GM21786 (cell line): ENCODE results near the gene FAM3D.
"Not testable (repeated sequence)": the region's sequence is repeated elsewhere in the genome, so short reads cannot be mapped to it uniquely, and the experiment has no call there.

ENCODE experiments used
- ATAC-seq: cut with Tn5 transposase; IDR thresholded peaks from one replicate; pipeline ENCODE4 v1.9.1; 2021; ENCODE audit not compliant: unreplicated experiment

Gene FAM3D

DNA sequence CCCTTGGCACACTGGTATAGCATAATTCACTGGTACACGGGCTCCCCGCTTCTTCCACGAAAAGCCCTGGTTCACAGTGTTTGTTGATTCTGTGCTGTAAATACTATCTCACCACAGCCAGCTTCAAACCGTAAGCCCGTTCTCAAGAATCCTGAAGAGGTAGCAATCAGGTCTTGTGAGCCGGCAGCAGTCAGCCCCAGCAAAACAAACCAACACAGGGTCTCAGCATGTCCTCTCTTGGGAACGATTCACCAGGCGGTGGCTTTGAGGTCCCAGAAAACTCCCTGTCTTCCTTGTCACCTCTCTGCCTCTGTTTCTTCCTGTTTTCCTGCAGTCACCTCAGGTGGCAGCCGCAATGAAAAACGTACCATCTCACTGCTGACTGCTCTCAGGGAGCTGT, 19.1 kb upstream of the FAM3D start:
- ATAC-seq = no peak

DNA sequence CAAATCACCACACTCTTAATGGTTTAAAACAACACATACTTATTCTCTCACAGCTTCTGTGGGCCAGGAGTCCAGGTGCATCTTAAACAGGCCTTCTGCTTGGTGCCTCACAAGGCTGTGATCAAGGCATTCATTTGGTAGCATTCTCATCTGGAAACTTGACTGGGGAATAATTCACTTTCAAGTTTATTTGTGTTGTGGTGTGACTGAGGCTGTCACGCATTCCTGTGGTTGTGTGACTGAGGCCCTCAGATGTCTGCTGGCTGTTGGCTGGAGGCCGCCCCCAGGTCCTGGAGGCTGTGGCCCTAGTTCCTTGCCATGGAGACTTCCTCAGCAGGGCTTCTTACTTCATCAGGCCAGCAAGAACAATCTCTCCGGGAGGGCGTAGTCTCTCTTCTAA, 16.9 kb upstream of the FAM3D start:
- ATAC-seq = no peak

DNA sequence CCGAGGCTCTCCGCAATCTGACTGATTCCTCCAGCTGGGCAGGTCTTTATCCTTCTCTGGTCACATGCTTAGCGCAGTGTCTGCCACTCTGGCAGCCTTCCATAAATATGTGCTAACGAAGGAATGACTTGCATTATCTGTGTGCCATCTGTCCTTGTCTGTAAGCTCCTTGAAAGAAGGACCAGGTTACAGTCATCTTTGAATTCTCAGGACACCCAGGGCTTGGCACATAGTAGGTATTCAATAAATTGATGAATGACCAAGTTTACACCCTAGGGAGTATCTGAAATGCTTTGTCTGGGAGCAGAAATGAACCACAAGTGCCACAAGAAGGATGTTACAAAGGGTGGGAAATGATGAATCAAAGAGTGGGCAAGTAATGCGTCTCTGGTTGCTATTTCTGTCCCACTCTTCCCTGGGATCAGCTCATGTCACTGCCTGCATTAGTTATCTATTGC, 16.5 kb upstream of the FAM3D start:
- no peak for ATAC-seq

DNA sequence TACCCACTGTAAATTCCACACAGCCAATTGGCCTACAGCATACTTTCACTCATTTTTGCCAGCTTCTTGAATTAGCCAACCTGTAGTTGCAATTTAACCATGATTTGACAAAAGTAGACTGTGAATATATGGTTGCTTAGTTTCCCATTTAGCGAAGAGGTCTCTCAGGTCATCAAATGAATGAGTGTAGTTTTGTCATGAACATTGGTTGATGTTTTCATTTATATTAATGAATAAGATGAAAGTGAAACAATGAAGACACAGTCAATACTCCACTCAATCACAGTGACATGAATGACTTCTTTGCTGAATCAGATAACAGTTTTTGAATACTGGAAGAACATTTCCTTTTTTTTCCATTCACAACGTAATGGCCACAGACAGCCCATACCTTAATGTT, 15.3 kb upstream of the FAM3D start:
- no peak for ATAC-seq

DNA sequence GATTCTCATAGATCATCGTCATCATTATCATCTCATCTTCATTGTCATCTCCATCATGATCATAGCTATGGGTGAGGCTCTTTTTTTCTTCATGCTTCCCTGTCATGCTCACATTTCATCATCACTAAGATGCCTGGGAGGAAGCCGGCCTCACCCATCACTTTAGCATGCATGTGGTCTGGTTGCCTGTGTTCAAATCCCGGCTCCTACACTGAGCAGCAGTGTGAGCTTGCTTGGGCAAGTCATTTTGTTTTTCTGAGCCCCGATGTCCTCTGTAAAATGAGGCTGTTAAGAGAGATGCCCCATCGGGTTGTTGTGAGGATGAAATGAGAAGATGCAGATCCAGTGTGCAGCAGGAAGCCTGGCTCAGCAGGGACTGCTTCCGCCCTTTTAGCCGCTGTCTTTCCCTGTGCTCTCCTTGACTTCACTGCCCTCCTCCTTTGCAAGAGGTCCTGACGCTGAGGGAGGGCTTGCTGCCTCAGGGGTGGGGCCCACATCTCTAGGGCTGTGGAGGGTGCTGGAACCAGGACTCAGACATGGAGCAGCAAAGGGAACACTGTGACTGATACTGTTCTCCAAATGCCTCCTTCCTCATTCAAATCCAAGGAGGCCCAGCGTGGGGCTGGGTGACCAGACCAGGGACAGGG, 14.4 kb upstream of the FAM3D start:
- ATAC-seq = no peak

- ATAC-seq = no peak
Observed at GRCh38 chr3:58679974-58680666, 13.5 kb upstream of the FAM3D start.

DNA sequence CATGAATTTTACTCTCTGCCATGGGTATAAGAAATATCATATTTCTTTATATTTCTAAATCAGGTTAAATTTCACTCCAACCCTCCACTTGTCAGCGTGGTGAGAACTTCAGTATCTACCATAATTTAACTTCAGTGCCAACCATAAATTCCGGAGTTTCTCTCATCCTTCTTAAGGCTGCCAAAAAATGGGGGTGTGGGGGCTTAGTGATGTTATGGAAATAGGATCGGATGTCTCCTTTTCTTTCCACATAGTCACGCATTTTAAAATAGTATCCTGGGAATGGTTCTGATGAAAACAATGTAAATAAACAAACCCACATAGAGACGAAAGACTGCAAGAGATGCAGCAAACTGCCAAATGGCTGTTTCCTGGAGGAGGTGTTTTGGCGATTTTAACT, 12.9 kb upstream of the FAM3D start:
- ATAC-seq = no peak

GRCh38 chr3:58678177-58678970, 11.8 kb upstream of the FAM3D start:
- ATAC-seq = not testable (repeated sequence)

GRCh38 chr3:58672880-58673279, 6.3 kb upstream of the FAM3D start:
- no peak for ATAC-seq

- ATAC-seq = no peak
Observed at GRCh38 chr3:58672451-58672850, 5.9 kb upstream of the FAM3D start.

GRCh38 chr3:58670506-58671135, 4.0 kb upstream of the FAM3D start:
- no peak for ATAC-seq

DNA sequence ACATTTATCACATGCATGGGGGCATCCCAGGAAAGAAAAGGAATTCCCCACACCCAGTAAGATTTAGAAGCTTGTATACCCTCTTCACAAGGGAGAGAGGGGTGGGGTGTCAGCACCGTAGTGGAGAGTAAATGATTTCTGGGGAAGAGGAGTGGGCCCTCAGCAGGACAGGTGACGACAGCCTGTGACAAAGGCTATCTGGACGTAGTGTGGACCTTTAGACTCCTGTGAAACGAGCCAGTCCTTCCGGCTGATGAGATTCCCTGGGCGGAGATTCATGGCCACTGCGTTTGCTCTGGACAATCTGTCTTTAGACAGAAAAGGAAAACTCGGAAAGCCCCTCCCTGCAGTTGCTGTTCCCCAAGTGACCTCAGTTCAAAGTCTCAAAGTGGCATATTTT, 1.7 kb upstream of the FAM3D start:
- no peak for ATAC-seq

- ATAC-seq = no peak
Observed at GRCh38 chr3:58667704-58668103, 1.1 kb upstream of the FAM3D start.

DNA sequence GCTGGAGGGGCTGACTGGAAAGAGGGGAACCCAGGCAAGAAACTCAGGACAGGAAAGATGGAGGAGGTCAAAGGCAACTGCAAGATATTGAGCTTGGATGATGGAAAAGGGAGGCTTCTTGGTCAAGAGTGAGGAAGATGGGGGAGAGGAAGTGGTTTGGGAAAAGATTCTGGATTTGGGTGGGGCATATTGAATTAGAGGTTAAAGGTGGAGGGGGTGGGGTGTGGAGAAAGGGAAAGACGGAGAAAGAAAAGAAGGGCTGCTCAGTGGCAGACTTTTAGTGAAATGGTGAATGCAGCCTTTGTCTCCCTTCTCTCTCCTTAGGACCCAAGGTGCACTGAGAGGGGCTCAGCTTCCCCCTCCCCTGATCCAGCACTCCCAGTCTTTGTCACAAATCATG, 655 bp upstream of the FAM3D start:
- no peak for ATAC-seq

- no peak for ATAC-seq
Observed at GRCh38 chr3:58665405-58665804, 1.2 kb downstream of the FAM3D start.

DNA sequence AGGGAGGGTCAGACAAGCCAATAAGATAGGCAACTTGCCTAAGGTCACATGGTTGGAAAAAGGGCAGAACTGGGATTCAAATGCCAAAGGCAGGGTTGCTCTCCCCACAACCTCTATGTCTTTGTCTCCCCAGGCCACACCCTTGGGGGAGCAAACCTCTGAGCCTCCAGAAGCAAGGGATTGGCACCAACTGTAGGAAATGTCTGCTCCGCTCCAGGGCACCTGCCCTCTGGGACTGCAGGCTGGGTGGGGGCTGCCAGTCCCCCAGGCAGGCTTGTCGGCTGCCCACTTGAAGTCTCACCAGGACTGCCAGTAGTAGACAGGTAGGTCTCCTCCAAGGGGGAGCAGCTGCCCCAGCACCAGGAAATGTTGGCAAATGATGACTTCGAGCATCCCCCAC, 2.0 kb downstream of the FAM3D start:
- ATAC-seq = no peak

- ATAC-seq = no peak
Observed at GRCh38 chr3:58661836-58662420, 4.6 kb downstream of the FAM3D start.

DNA sequence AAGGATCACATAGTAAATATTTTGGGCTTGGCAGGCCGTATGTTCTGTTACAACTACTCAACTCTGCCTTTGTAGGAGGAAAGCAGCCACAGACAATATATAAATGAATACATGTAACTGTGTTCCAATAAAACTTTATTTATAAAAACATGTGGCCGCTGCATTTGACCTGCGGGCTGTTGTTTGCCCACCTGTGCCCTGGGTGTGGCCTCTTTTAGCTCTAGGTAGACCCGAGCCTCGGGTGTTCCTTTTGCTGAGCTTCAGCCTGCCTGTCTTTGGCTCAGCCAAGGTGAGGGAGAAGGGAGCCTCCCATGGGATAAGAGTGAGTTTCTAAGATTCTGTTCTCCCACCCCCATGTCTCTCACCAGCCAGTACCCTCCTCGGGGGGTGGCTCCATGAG, 5.6 kb downstream of the FAM3D start:
- no peak for ATAC-seq

- no peak for ATAC-seq
Observed at GRCh38 chr3:58659051-58659675, 7.4 kb downstream of the FAM3D start.

DNA sequence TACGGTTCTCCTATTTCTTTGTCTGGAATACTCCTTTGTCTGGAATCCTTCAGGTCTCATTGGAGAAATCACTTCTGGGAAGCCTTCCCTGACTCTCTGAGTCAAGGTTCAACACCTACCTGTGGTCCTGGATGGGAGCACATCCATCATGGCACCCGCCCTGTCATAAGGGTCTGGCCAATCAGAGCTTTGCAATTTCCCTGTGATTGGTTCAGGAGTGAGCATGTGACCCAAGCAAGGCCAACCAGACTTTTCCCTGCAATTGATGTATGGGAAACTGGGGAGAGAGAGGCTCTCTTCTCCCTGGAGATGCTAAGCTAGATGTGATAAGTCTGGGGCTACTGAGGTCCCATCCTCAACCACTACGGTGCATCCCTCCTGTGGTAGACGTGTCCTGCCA, 8.1 kb downstream of the FAM3D start:
- ATAC-seq = no peak
